Upper lobe of right lung (tissue), 1 donor: ENCODE measurements around the gene SEMA3A. TPM values are rescaled to one million over a fixed set of nuclear protein-coding genes. Genes with fewer than 3 reads are reported as not detected.

Experiments used
- ATAC-seq: fragments of 200-7000 bp; cut with Tn5 transposase; one replicate; pipeline ENCODE4 v1.9.1; 2020; ENCODE audit warnings: mild to moderate bottlenecking, moderate library complexity
- DNase-seq: peaks from one replicate; pipeline ENCODE4 v3.0.0-alpha.2; 2020
- H3K27ac ChIP-seq: fragments of 200-600 bp; one replicate; pipeline ENCODE4 v1.8.0; 2022
- H3K27me3 ChIP-seq: fragments of 200-600 bp; one replicate; pipeline ENCODE4 v1.8.0; 2022; ENCODE audit warnings: mild to moderate bottlenecking
- H3K36me3 ChIP-seq: fragments of 200-600 bp; one replicate; pipeline ENCODE4 v1.8.0; 2022
- H3K4me1 ChIP-seq: fragments of 200-600 bp; one replicate; pipeline ENCODE4 v1.8.0; 2022
- H3K4me3 ChIP-seq: fragments of 200-600 bp; one replicate; pipeline ENCODE4 v1.8.0; 2022; ENCODE audit warnings: mild to moderate bottlenecking
- H3K9me3 ChIP-seq: fragments of 200-600 bp; one replicate; pipeline ENCODE4 v1.8.0; 2022
- CTCF ChIP-seq: fragments of 200-600 bp; IDR thresholded peaks from one replicate; pipeline ENCODE4 v1.8.0; 2022; ENCODE audit warnings: antibody characterized with exemption
- intact Hi-C: fragments of 100-400 bp; cut with DNase I; formaldehyde crosslinking; loops from one replicate; pipeline ENCODE4 v1.11.0; 2022
- total RNA-seq: library from RNA; stranded (reverse); fragmentation: NEBNext Ultra II Directional; extraction: Animal tissue kit (Norgen Biotek cat#: 25700); gene quantifications from one replicate; pipeline ENCODE4 v1.2.1, GENCODE V29; 2021
- donor health status: DM: no; HTN: yes; CAD: no; lungs with severe emphysema.

Gene SEMA3A
- total RNA-seq, 1 donor from 2014 or later, result 12.0 TPM

- Histone ChIP-seq H3K9me3 (no peaks in the 10 kb centered on the region), H3K4me3 (no peak overlapping the region), H3K36me3 (no peaks in the 10 kb centered on the region), H3K4me1 (no peaks in the 10 kb centered on the region), H3K27ac (no peak overlapping the region), H3K27me3 (no peaks in the 10 kb centered on the region)
- no peak for DNase-seq
- intact Hi-C loops, result no loop called here
- no peak for ATAC-seq
- no peak for TF ChIP-seq CTCF
Measured at GRCh38 chr7:84106291-84106690, 88.3 kb downstream of the SEMA3A start.

DNA sequence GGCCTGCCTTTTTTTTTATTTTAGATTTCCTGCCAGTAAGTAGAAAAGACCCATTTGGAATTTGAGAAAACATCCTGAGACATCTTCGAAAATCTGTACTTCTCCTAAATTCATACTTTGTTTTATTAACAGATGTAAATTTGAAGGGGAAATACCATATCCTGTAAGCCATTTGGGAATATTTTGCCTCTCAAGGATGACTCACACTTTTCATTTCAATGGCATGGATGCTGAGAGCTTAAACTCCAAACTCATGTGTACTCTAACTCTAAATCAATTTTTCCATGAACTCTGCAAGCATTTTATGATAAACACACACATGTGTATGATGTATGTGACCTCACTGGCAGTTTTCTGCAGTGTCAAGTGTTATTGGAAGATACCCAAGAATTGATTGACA, 89.0 kb downstream of the SEMA3A start:
- Histone ChIP-seq H3K27ac (no peak overlapping the region), H3K27me3 (no peaks in the 10 kb centered on the region), H3K36me3 (no peaks in the 10 kb centered on the region), H3K4me1 (no peaks in the 10 kb centered on the region), H3K9me3 (no peaks in the 10 kb centered on the region), H3K4me3 (no peak overlapping the region)
- ATAC-seq, result no peak
- intact Hi-C loops, result no loop called here
- DNase-seq, result no peak
- TF ChIP-seq CTCF, result no peak

DNA sequence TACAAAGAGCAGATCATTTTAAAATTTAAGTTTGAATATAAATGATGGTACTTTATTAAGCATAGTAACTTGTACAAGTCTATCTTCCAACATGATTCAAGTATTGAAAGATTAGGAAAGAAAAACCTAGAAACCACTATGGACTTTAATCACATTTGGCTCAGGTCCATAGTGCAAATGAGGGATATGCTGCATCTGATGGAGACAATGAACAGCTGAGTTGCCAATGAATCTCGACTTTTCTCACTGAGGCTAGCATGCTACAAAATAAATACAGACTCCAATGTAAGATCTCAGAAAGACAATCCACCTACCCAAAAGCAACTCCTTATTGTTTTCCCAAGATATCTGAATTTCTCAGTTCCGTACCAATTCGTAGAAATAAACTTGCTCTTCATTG, 89.8 kb downstream of the SEMA3A start:
- H3K4me1 ChIP-seq, result no peaks in the 10 kb centered on the region
- H3K9me3 ChIP-seq, result no peaks in the 10 kb centered on the region
- no peak overlapping the region for H3K27ac ChIP-seq
- DNase-seq (no peak), ATAC-seq (no peak)
- no peaks in the 10 kb centered on the region for H3K27me3 ChIP-seq
- intact Hi-C loops, result no loop called here
- no peak overlapping the region for H3K4me3 ChIP-seq
- TF ChIP-seq CTCF, result no peak
- no peaks in the 10 kb centered on the region for H3K36me3 ChIP-seq

DNA sequence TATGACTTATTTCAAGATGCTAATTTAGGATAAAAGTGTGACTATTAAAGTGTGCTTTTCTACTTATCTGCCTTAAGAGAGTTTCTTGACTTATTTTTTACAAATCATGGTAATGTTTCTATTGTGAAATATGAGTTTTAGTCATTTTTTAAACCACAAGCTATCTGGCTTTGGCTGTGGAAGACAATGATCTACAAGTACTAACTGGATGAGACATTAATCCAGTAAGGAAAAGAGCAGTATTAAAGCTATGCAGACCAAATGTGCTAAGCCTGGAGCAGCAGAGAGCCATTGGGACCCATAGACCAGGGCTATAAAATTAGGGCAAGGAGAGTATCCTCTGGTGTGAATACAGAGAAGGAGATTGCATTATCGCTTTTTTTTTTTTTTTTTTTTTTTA, 92.4 kb downstream of the SEMA3A start:
- no peaks in the 10 kb centered on the region for H3K9me3 ChIP-seq
- DNase-seq (no peak), ATAC-seq (no peak)
- H3K4me3 ChIP-seq, result no peak overlapping the region
- no peaks in the 10 kb centered on the region for H3K27me3 ChIP-seq
- H3K4me1 ChIP-seq, result no peaks in the 10 kb centered on the region
- H3K27ac ChIP-seq, result no peak overlapping the region
- intact Hi-C loops, result no loop called here
- no peak for TF ChIP-seq CTCF
- H3K36me3 ChIP-seq, result no peaks in the 10 kb centered on the region

DNA sequence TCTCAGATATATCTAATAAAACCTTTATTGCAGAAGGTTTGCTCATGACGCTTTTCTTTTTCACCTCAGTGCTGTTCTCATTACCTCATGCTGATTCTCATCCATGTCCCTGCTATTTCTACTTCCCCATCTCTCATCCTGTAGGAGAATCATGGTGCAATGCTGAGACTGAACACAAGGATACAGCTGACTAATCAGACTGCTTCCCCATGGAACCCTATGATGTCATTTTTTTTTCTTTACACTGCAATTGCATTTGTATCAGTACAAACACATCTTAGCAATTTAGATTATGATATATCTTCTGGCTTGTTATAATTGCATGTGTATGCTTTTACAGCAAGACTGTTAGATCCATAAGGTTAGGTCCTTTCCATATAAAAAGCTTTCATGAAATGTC, 93.7 kb downstream of the SEMA3A start:
- Histone ChIP-seq H3K27ac (no peak overlapping the region), H3K27me3 (no peaks in the 10 kb centered on the region), H3K4me3 (no peak overlapping the region), H3K4me1 (no peaks in the 10 kb centered on the region), H3K9me3 (no peaks in the 10 kb centered on the region), H3K36me3 (no peaks in the 10 kb centered on the region)
- TF ChIP-seq CTCF, result no peak
- DNase-seq (no peak), ATAC-seq (no peak)
- intact Hi-C loops, result no loop called here

DNA sequence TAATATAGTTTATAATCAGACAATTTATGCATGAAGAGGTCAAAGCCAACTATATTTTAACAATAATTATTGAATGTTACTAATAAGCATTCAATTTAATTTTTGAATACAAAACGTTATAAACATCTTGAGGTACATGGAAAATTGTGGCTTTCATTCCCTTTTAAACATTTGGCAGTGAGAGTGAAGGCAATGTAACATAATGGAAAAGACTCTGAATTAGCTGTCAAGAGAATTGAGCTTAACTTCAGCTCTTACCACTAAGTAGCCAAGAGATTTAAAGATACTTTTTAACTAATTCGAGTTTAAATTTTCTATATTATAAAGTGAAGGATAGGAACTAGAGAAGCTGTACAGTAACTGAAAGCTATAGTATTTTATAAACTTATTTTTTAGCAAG, 98.6 kb downstream of the SEMA3A start:
- H3K36me3 ChIP-seq, result no peaks in the 10 kb centered on the region
- intact Hi-C loops, result no loop called here
- TF ChIP-seq CTCF, result no peak
- H3K4me3 ChIP-seq, result no peak overlapping the region
- no peak overlapping the region for H3K27ac ChIP-seq
- no peaks in the 10 kb centered on the region for H3K4me1 ChIP-seq
- H3K27me3 ChIP-seq, result no peaks in the 10 kb centered on the region
- DNase-seq (no peak), ATAC-seq (no peak)
- no peaks in the 10 kb centered on the region for H3K9me3 ChIP-seq
